Measurements from ENCODE around the gene PLCH2. TPM values are rescaled to one million over a fixed set of nuclear protein-coding genes. Genes with fewer than 3 reads are reported as not detected.

Gene PLCH2
- total RNA-seq, 1 donor, result 1.3 TPM

DNA sequence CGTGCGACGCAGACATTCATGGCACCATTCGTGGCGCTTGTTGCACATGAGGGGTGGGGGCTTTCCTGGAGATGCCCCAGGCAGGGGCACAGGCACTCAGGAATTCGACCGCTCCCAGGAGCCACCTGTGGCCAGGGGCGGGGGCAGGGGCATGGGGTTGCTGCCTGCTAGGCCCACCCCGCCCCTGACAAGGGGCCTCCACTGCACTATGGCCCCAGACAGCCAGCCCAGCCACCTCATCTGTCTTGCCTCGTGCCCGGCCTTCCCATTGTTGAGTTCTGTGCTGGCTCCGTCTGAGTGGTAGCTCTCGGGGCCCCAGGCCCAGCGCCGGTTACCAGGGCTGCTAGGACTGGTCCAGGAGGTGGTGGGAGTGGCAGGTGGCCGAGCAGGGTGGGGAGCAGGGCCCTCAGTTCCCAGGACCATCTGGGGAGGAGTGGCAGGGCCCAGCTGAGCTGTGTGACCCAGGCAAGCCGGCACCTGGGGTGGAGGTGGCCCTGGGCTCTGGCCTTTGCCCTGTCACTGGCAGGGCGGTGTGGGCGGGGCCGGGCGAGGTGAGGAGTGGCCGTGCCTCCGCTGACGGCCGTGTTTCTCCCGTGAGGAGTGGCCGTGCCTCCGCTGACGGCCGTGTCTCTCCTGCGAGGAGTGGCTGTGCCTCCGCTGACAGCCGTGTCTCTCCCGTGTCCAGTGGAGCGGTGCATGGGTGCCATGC lies 1.9 kb downstream of the PLCH2 start:
- no peak for DNase-seq (ENCODE audit: low read depth in 2 of 3, low spot score in 2 of 3)

GRCh38 chr1:2479186-2479585 lies 3.1 kb downstream of the PLCH2 start:
- DNase-seq (ENCODE audit: low read depth in 2 of 3, low spot score in 2 of 3), result no peak

DNA sequence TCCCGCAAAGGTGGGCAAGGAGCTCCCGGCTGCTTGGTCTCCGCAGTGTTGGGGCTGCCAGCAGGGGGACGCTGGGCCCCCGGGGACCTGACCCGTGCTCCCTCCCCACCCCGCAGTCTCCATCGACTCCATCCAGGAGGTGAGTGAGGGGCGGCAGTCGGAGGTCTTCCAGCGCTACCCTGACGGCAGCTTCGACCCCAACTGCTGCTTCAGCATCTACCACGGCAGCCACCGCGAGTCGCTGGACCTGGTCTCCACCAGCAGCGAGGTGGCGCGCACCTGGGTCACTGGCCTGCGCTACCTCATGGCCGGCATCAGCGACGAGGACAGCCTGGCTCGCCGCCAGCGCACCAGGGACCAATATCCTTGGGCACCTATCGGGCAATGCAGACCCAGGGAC lies 3.5 kb downstream of the PLCH2 start:
- DNase-seq (ENCODE audit: low read depth in 2 of 3, low spot score in 2 of 3), result no peak

- no peak for DNase-seq (ENCODE audit: low read depth in 2 of 3, low spot score in 2 of 3)
Measured at GRCh38 chr1:2480236-2480985, 4.3 kb downstream of the PLCH2 start.

DNA sequence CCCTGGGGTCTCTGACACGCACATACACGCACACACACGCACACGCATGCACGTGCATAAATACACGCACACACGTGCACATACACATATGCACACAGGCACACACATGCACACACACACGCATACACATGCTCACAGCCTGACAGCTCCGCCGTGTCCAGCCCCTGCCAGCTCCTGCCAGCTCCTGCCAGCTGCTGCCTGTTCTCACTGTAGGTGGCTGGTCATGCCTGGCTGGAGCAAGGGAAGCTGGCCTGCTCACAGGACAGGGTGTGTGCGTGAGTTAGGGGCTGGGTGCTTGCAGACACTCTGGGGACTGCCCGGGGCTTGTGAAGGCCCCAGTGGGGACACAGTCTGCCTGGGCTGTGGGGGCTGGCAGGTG lies 4.9 kb downstream of the PLCH2 start:
- no peak for DNase-seq (ENCODE audit: low read depth in 2 of 3, low spot score in 2 of 3)

- DNase-seq (ENCODE audit: low read depth in 2 of 3, low spot score in 2 of 3), result no peak
Measured at GRCh38 chr1:2481885-2482284, 5.8 kb downstream of the PLCH2 start.

DNA sequence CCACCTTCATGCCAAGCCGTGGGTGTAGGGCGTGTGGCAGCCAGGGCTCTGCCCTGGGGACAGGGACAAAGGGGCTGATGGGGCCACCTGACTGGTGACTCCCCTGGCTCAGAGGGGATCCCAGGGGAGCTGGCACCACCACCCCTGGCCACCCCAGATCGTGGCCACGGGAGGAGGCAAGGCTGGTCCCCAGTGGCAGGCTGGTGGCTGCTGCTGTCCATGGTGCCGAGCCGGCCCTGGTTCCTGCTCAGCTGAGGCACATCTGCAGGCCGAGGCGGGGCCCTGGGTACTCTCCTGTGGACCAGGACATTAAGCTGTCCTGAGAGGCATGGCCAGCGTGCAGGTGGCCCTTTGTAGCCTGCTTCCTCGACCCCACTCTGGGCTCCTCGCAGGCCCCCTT lies 6.5 kb downstream of the PLCH2 start:
- no peak for DNase-seq (ENCODE audit: low read depth in 2 of 3, low spot score in 2 of 3)

DNA sequence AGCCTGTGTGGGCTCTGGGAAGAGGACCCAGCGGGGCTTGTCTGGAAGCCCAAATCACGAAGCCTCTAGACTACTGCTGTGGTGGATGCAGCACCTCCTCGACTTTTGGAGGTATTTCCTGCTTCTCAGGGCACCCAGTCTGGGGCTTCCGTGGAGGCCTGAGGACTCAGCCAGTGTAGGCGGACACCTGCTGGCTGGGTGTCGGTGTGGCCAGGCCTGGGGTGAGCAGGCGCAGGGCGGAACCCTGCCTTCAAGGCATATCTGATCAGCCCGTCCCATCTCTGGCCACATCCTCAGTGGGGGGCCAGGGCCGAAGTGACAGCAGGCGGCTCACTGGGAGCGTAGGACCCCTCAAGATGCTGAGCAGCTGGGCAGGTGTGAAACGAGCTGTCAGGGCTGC lies 6.9 kb downstream of the PLCH2 start:
- no peak for DNase-seq (ENCODE audit: low read depth in 2 of 3, low spot score in 2 of 3)

DNA sequence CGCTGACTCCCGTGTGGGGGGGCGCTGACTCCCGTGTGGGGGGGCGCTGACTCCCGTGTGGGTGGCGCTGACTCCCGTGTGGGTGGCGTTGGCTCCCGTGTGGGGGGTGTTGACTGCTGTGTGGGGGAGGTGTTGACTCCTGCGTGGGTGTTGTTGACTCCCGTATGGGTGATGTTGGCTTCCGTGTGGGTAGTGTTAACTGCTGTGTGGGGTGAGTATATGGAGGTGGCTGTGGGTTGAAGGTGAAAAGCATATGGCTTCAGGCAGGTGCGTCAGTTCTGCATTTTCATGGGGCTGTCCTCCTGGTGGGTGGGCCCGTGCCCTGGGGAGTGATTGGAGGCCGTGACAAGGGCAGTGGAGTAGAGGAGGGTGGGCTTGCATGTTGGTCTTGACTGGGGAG lies 7.9 kb downstream of the PLCH2 start:
- DNase-seq (ENCODE audit: low read depth in 2 of 3, low spot score in 2 of 3), result no peak

GRCh38 chr1:2486041-2486440 lies 10.0 kb downstream of the PLCH2 start:
- no peak for DNase-seq (ENCODE audit: low read depth in 2 of 3, low spot score in 2 of 3)

- no peak for DNase-seq (ENCODE audit: low read depth in 2 of 3, low spot score in 2 of 3)
Measured at GRCh38 chr1:2486558-2486957, 10.5 kb downstream of the PLCH2 start.

DNA sequence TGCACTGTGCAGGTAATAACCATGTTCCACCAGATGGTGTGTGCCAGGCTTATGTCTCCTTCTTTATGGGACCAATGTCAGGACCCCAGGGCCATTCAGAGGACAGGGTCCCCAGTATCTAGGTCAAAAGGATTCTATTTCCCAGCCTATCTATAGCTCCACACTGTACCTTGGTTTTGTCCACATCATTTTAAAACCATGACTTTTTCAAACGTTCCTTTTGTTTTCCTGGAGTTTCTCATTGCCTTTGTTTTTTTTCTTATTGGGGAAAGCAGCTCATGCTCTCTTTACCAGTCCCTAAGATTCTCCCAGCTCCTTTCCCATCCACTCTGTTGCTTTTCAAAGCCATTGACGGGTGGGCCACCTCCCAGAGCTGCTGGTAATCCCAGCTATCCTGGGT lies 12.6 kb downstream of the PLCH2 start:
- no peak for DNase-seq (ENCODE audit: low read depth in 2 of 3, low spot score in 2 of 3)

DNA sequence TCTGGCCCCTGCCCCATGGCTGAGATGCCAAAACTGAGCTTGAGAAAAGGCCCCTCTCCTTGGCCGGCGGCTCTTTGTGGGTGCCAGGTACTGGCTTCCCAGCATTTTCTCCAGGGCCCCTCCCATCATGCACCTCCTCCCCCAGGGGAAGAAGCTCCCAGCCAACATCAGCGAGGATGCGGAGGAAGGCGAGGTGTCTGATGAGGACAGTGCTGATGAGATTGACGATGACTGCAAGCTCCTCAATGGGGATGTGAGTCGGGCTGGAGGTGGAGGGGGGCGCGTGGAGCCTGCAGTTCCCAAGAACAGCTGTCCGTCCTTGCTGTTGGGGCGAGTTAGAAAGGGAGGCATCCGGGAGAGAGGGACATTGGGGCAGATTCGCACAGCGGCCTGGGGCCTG lies 13.5 kb downstream of the PLCH2 start:
- no peak for DNase-seq (ENCODE audit: low read depth in 2 of 3, low spot score in 2 of 3)

GRCh38 chr1:2492091-2492490 lies 16.0 kb downstream of the PLCH2 start:
- no peak for DNase-seq (ENCODE audit: low read depth in 2 of 3, low spot score in 2 of 3)

DNA sequence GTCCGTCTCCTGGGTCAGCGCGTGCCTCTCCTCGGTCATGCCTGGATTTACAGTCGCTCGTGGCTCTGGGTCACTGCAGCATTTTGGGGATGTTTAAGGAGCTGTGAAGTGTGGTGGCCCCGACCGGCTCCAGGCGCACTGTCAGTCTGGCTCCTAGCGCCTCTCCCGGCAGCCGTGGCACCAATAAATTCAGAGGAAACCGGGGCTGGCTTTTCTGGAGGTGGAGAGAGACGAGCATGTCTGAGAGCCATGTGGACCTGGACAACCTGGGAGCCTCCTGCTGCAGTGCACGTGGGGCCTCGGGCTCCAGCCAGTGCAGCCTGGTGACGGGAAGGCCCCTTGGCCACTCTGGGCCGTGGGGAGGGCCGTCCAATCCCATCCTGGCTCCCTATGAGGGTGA lies 17.1 kb downstream of the PLCH2 start:
- no peak for DNase-seq (ENCODE audit: low read depth in 2 of 3, low spot score in 2 of 3)

DNA sequence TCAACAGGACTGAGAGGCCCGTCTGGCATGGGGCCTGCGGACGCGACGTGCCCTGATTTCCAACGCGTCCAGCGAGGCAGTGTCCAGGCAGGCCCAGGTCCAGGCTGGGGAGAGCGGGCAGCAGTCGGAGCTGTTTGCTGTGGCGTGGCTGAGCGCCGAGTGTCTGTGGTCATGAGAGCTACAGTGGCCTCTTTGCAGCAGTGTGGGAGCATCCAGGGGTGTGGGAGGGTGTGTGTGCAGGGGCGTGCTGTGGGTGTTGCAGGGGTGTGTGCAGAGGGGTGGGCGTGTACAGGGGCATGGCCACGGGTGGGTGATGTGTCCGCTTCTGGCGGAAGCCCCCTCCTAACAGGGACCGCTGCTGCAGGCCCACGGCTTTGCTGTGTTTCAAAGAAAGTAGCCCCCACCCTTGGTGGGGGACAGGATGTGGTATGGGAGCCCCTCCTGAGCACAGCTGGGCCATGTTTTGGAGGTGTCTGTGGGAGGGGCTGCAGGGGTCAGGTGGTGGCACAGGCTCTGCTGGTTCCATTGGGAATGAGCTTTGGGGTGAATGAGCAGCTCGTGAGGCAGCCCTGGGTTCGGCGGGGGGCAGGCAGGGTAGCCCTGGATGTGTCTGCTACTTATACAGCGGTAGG lies 17.7 kb downstream of the PLCH2 start:
- DNase-seq (ENCODE audit: low read depth in 2 of 3, low spot score in 2 of 3), result no peak

DNA sequence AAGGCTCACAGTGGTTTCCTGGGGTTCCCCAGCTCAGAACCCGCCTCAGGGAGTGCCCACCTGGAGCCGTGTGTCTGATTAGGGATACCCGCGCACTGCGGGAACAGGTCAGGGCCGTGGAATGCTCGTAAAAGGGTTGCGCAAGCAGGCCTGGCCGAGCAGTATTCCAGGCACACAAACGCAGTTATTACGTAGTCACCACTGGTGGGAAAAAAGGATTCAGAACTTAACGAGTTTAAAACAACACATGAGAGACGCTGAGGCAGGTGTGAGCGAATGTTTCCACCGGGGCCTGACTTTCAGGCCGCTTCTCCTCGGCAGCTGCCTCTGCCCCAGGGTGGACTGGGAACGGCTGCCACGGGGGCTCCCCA lies 18.2 kb downstream of the PLCH2 start:
- no peak for DNase-seq (ENCODE audit: low read depth in 2 of 3, low spot score in 2 of 3)

DNA sequence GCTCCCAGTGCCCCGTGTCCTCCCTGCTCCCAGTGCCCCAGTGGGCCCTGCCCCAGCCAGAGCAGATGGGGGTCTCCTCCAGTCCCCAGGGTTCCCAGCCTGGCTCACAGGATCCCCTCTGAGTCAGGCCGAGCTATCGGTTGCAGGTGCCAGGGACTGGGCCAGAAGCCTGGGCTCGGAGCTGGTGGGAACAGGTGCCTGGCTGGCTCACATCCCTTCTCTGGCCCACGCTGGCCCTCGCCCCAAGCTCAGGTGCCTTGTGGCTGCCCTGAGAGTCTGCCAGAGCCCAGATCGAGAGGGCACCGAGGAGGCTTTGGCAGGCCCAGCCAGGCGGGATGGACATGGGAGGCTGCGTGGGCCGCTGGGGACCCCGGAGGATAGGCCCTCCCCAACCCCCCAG lies 18.9 kb downstream of the PLCH2 start:
- DNase-seq (ENCODE audit: low read depth in 2 of 3, low spot score in 2 of 3), result no peak

GRCh38 chr1:2495546-2495945 lies 19.5 kb downstream of the PLCH2 start:
- DNase-seq (ENCODE audit: low read depth in 2 of 3, low spot score in 2 of 3), result no peak

DNA sequence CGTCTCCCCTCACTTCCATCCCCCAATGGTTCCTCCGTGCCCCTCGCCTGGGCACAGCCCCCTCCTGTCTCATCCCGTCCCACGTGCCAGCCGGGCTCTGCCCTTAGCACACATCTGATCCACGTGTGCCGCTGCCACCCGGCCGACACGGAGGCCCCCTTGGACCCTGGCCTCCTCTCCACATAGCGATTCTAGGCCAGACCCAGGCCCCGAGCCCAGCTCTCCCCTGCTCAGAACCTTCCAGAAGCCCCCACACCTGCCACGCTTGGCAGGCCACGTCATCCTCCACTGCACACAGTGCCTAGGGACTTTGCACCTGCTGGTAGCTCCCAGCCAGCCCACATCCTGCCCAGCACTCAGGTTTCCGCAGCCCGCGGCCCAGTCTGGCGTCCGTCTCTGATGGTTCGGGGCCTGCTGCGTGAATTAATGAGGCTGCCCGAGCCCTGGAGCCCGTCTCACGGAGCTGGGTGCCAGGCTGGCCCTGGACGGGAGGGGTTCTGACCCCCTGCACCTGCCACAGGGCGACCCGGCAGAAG lies 20.1 kb downstream of the PLCH2 start:
- DNase-seq (ENCODE audit: low read depth in 2 of 3, low spot score in 2 of 3), result no peak

- no peak for DNase-seq (ENCODE audit: low read depth in 2 of 3, low spot score in 2 of 3)
Measured at GRCh38 chr1:2496746-2497145, 20.7 kb downstream of the PLCH2 start.

- DNase-seq (ENCODE audit: low read depth in 2 of 3, low spot score in 2 of 3), result no peak
Measured at GRCh38 chr1:2497891-2498290, 21.8 kb downstream of the PLCH2 start.

Data from hematopoietic multipotent progenitor cell (in vitro differentiated cells).